Neural progenitor cell (in vitro differentiated cells): ENCODE results near the gene RASGRP4. TPM values are rescaled to one million over a fixed set of nuclear protein-coding genes. Genes with fewer than 3 reads are reported as not detected.

Experiments
- DNase-seq: peaks from one replicate; pipeline ENCODE4 v3.0.0-alpha.2; 2016; ENCODE audit warnings: low spot score
- H2AFZ ChIP-seq: fragments of 200-600 bp; sonication (generic); replicated peaks from 2 replicates; pipeline ENCODE4 v1.6.1; 2016; ENCODE audit warnings: antibody characterized with exemption
- H3F3A ChIP-seq: fragments of 200-600 bp; sonication (generic); 2 replicates; pipeline ENCODE4 v1.6.1; 2016; ENCODE audit warnings: antibody characterized with exemption, low read depth
- H3K27ac ChIP-seq: fragments of 200-600 bp; sonication (generic); 2 replicates; pipeline ENCODE4 v1.5.1; 2016; ENCODE audit warnings: mild to moderate bottlenecking
- H3K27me3 ChIP-seq: fragments of 200-600 bp; sonication (generic); 2 replicates; pipeline ENCODE4 v1.6.1; 2016; ENCODE audit warnings: mild to moderate bottlenecking, moderate library complexity
- H3K36me3 ChIP-seq: fragments of 200-600 bp; sonication (generic); 2 replicates; pipeline ENCODE4 v1.5.1; 2016
- H3K4me1 ChIP-seq: fragments of 200-600 bp; sonication (generic); 2 replicates; pipeline ENCODE4 v1.6.1; 2016; ENCODE audit warnings: mixed run types
- H3K4me2 ChIP-seq: fragments of 200-600 bp; sonication (generic); 2 replicates; pipeline ENCODE4 v1.6.1; 2016
- H3K4me3 ChIP-seq: fragments of 200-600 bp; sonication (generic); 2 replicates; pipeline ENCODE4 v1.5.1; 2016
- H3K79me2 ChIP-seq: fragments of 200-600 bp; sonication (generic); 2 replicates; pipeline ENCODE4 v1.6.1; 2016; ENCODE audit warnings: low read depth
- H3K9ac ChIP-seq: fragments of 200-600 bp; sonication (generic); 2 replicates; pipeline ENCODE4 v1.6.1; 2016
- H3K9me3 ChIP-seq: fragments of 200-600 bp; sonication (generic); 2 replicates; pipeline ENCODE4 v1.5.1; 2016; ENCODE audit warnings: low read depth
- H4K20me1 ChIP-seq: fragments of 200-600 bp; sonication (generic); 2 replicates; pipeline ENCODE4 v1.6.1; 2016; ENCODE audit warnings: low read depth
- H3K27ac Mint-ChIP-seq: 3 replicates; pipeline ENCODE4 v1.8.0; 2021; ENCODE audit warnings: mixed read lengths
- H3K27me3 Mint-ChIP-seq: 2 replicates; pipeline ENCODE4 v1.8.0; 2022; ENCODE audit warnings: low read depth, mild to moderate bottlenecking, inconsistent platforms, moderate library complexity, mixed read lengths; ENCODE audit not compliant: insufficient read depth
- H3K36me3 Mint-ChIP-seq: 3 replicates; pipeline ENCODE4 v1.8.0; 2021; ENCODE audit warnings: mixed read lengths
- H3K4me1 Mint-ChIP-seq: 3 replicates; pipeline ENCODE4 v1.8.0; 2021; ENCODE audit warnings: mixed read lengths
- H3K4me3 Mint-ChIP-seq: 3 replicates; pipeline ENCODE4 v1.8.0; 2021; ENCODE audit warnings: mild to moderate bottlenecking, moderate library complexity, mixed read lengths
- H3K9me3 Mint-ChIP-seq: 3 replicates; pipeline ENCODE4 v1.8.0; 2020; ENCODE audit warnings: mixed read lengths
- CTCF ChIP-seq: fragments of 200-600 bp; sonication (generic); IDR thresholded peaks from 2 replicates; pipeline ENCODE4 v1.5.1; 2017; ENCODE audit warnings: antibody characterized with exemption, mild to moderate bottlenecking
- EZH2 ChIP-seq: fragments of 200-600 bp; sonication (generic); IDR thresholded peaks from 2 replicates; pipeline ENCODE4 v1.6.1; 2017; ENCODE audit warnings: antibody characterized with exemption, mild to moderate bottlenecking, moderate library complexity
- EZH2phosphoT487 ChIP-seq: fragments of 200-600 bp; sonication (generic); IDR thresholded peaks from 2 replicates; pipeline ENCODE4 v1.6.1; 2017; ENCODE audit warnings: antibody characterized with exemption
- total RNA-seq: library from RNA; depleted of rRNA; stranded (reverse); fragments of >200 nt; gene quantifications from 2 replicates; pipeline ENCODE4 v1.2.3, GENCODE V29; 2015; ENCODE audit warnings: low replicate concordance

Gene RASGRP4
- total RNA-seq, 1 donor from 2014 or later: not detected

GRCh38 chr19:38437917-38438316 lies 11.9 kb upstream of the RASGRP4 start:
- H3K27ac Mint-ChIP-seq: no peak overlapping the region
- TF ChIP-seq CTCF: no peak
- no peak for TF ChIP-seq EZH2phosphoT487
- TF ChIP-seq EZH2: no peak

GRCh38 chr19:38437295-38437694 lies 11.3 kb upstream of the RASGRP4 start:
- Histone ChIP-seq H3K4me1 (peaks cover 21% of the 10 kb centered on the region), H3K4me2 (no peak overlapping the region), H3K4me3 (no peak overlapping the region), H3K27ac (no peak overlapping the region), H2AFZ (no peak overlapping the region), H3F3A (peaks cover 22% of the 10 kb centered on the region), H4K20me1 (peaks cover 4% of the 10 kb centered on the region), H3K9ac (no peak overlapping the region), H3K36me3 (no peaks in the 10 kb centered on the region), H3K79me2 (no peaks in the 10 kb centered on the region), H3K9me3 (no peaks in the 10 kb centered on the region), H3K27me3 (no peaks in the 10 kb centered on the region)
- no peak overlapping the region for H3K27ac Mint-ChIP-seq
- H3K36me3 Mint-ChIP-seq: no peaks in the 10 kb centered on the region
- no peaks in the 10 kb centered on the region for H3K9me3 Mint-ChIP-seq
- H3K27me3 Mint-ChIP-seq: peaks cover 3% of the 10 kb centered on the region
- H3K4me1 Mint-ChIP-seq: peaks cover 20% of the 10 kb centered on the region
- no peak for DNase-seq
- H3K4me3 Mint-ChIP-seq: no peak overlapping the region
- TF ChIP-seq EZH2: no peak
- TF ChIP-seq CTCF: no peak
- no peak for TF ChIP-seq EZH2phosphoT487

More at GRCh38 chr19:38437917-38438316, 11.9 kb upstream of the RASGRP4 start:
- H3K27me3 ChIP-seq: no peaks in the 10 kb centered on the region
- peaks cover 22% of the 10 kb centered on the region for H3F3A ChIP-seq
- no peaks in the 10 kb centered on the region for H3K9me3 Mint-ChIP-seq
- H3K4me2 ChIP-seq: no peak overlapping the region
- H3K36me3 Mint-ChIP-seq: no peaks in the 10 kb centered on the region
- no peak overlapping the region for H3K9ac ChIP-seq
- H3K27me3 Mint-ChIP-seq: peaks cover 4% of the 10 kb centered on the region
- H4K20me1 ChIP-seq: peaks cover 4% of the 10 kb centered on the region
- H3K4me1 ChIP-seq: peaks cover 21% of the 10 kb centered on the region
- no peak overlapping the region for H3K4me3 Mint-ChIP-seq
- H3K4me1 Mint-ChIP-seq: peaks cover 20% of the 10 kb centered on the region
- no peak overlapping the region for H2AFZ ChIP-seq
- no peaks in the 10 kb centered on the region for H3K79me2 ChIP-seq
- no peaks in the 10 kb centered on the region for H3K36me3 ChIP-seq
- no peaks in the 10 kb centered on the region for H3K9me3 ChIP-seq
- no peak for DNase-seq
- no peak overlapping the region for H3K27ac ChIP-seq
- H3K4me3 ChIP-seq: no peak overlapping the region

GRCh38 chr19:38434549-38435051 lies 8.6 kb upstream of the RASGRP4 start:
- H3K27me3 Mint-ChIP-seq: peaks cover 5% of the 10 kb centered on the region
- H3K4me3 Mint-ChIP-seq: peak overlapping the region; percentile 83
- H3K4me1 Mint-ChIP-seq: peaks cover 14% of the 10 kb centered on the region
- H3K27ac ChIP-seq: no peak overlapping the region
- no peaks in the 10 kb centered on the region for H3K36me3 Mint-ChIP-seq
- no peaks in the 10 kb centered on the region for H3K27me3 ChIP-seq
- no peaks in the 10 kb centered on the region for H3K36me3 ChIP-seq
- H3K4me1 ChIP-seq: peaks cover 17% of the 10 kb centered on the region
- no peak overlapping the region for H2AFZ ChIP-seq
- TF ChIP-seq CTCF (no peak), EZH2phosphoT487 (no peak), EZH2 (no peak)
- no peak overlapping the region for H3K9ac ChIP-seq
- H3K79me2 ChIP-seq: no peaks in the 10 kb centered on the region
- peaks cover 34% of the 10 kb centered on the region for H3F3A ChIP-seq
- H4K20me1 ChIP-seq: peaks cover 4% of the 10 kb centered on the region
- peak overlapping the region; percentile 83 for H3K4me2 ChIP-seq
- no peak overlapping the region for H3K27ac Mint-ChIP-seq
- peak; percentile 94 for DNase-seq
- H3K9me3 ChIP-seq: no peaks in the 10 kb centered on the region
- no peaks in the 10 kb centered on the region for H3K9me3 Mint-ChIP-seq
- peak overlapping the region; percentile 42 for H3K4me3 ChIP-seq
